MM.1S (cell line): ENCODE measurements around the gene LCLAT1.

Source experiments
- EZH2phosphoT487 ChIP-seq: fragments of 300-600 bp; sonication (generic); IDR thresholded peaks from 2 replicates; pipeline ENCODE4 v1.6.1; 2018; ENCODE audit warnings: antibody characterized with exemption, low read length
- TF ChIP-seq, protein P1 (sequence below): fragments of 300-600 bp; sonication (generic); IDR thresholded peaks from 2 replicates; pipeline ENCODE4 v1.5.1; 2016; ENCODE audit warnings: antibody characterized with exemption, low read length, mixed read lengths

DNA sequence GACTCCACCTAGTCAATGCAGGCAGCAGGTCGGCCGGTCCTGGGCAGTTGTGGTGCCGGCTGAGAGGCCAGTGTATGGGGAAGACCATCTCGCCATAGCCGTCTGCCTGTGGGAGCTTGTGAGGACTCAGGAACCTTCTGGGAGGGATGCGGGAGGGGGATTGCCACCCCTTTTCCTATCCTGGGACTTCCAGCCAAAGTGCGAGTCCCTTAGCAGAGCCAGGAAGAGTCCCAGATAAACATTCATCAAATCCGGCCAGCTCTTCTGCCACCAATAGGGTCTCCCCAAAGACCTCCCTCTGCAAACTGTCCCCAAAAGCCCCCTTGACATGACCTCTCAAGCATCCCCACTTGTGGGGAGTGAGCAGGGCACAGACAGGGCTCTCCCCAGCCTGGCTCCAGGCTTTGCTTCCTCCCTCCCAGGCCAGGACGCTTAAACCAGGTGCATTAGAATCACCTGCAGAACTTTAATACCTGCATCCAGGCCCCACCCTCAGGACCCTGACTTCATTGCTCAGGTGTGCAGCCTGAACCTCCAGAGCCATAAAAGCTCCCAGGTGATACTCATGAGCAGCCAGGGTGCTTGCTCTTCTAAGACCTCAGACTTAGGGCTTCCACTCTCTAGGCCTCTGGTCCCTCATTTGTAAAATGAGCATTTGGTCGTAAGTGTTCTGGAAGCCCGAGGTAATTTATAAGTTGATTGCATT, 200.9 kb downstream of the LCLAT1 start:
- TF ChIP-seq, protein P1, sequence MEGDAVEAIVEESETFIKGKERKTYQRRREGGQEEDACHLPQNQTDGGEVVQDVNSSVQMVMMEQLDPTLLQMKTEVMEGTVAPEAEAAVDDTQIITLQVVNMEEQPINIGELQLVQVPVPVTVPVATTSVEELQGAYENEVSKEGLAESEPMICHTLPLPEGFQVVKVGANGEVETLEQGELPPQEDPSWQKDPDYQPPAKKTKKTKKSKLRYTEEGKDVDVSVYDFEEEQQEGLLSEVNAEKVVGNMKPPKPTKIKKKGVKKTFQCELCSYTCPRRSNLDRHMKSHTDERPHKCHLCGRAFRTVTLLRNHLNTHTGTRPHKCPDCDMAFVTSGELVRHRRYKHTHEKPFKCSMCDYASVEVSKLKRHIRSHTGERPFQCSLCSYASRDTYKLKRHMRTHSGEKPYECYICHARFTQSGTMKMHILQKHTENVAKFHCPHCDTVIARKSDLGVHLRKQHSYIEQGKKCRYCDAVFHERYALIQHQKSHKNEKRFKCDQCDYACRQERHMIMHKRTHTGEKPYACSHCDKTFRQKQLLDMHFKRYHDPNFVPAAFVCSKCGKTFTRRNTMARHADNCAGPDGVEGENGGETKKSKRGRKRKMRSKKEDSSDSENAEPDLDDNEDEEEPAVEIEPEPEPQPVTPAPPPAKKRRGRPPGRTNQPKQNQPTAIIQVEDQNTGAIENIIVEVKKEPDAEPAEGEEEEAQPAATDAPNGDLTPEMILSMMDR: no peak
- no peak for TF ChIP-seq EZH2phosphoT487
